ENCODE results near the gene ITGA11.
A peak's percentile ranks its signal among the peaks of the same experiment; 100 is the strongest.

The ITGA11 gene

GRCh38 chr15:68364028-68364659, 67.8 kb downstream of the ITGA11 start:
- H3K27me3 Mint-ChIP-seq: no peaks in the 10 kb centered on the region
- no peak overlapping the region for H3K27ac Mint-ChIP-seq
- H3K9me3 Mint-ChIP-seq (ENCODE audit: low read depth): no peaks in the 10 kb centered on the region
- no peaks in the 10 kb centered on the region for H3K36me3 Mint-ChIP-seq
- H3K4me1 Mint-ChIP-seq (ENCODE audit: low read depth): peaks cover 4% of the 10 kb centered on the region
- no peak overlapping the region for H3K4me3 Mint-ChIP-seq

GRCh38 chr15:68363353-68363752, 68.6 kb downstream of the ITGA11 start:
- Mint-ChIP-seq H3K36me3 (no peaks in the 10 kb centered on the region), H3K27me3 (no peaks in the 10 kb centered on the region), H3K4me1 (ENCODE audit: low read depth) (peaks cover 4% of the 10 kb centered on the region), H3K9me3 (ENCODE audit: low read depth) (no peaks in the 10 kb centered on the region), H3K27ac (no peak overlapping the region), H3K4me3 (no peak overlapping the region)

GRCh38 chr15:68362537-68363126, 69.3 kb downstream of the ITGA11 start:
- peaks cover 4% of the 10 kb centered on the region for H3K4me1 Mint-ChIP-seq (ENCODE audit: low read depth)
- H3K27ac Mint-ChIP-seq: no peak overlapping the region
- no peaks in the 10 kb centered on the region for H3K36me3 Mint-ChIP-seq
- no peaks in the 10 kb centered on the region for H3K9me3 Mint-ChIP-seq (ENCODE audit: low read depth)
- H3K27me3 Mint-ChIP-seq: no peaks in the 10 kb centered on the region
- H3K4me3 Mint-ChIP-seq: no peak overlapping the region

GRCh38 chr15:68360721-68361120, 71.2 kb downstream of the ITGA11 start:
- Mint-ChIP-seq H3K27me3 (no peaks in the 10 kb centered on the region), H3K27ac (no peak overlapping the region), H3K4me3 (no peak overlapping the region), H3K36me3 (no peaks in the 10 kb centered on the region), H3K9me3 (ENCODE audit: low read depth) (no peaks in the 10 kb centered on the region), H3K4me1 (ENCODE audit: low read depth) (peaks cover 4% of the 10 kb centered on the region)

- no peak overlapping the region for H3K27ac Mint-ChIP-seq
- H3K4me3 Mint-ChIP-seq: no peak overlapping the region
- H3K36me3 Mint-ChIP-seq: no peaks in the 10 kb centered on the region
- H3K9me3 Mint-ChIP-seq (ENCODE audit: low read depth): no peaks in the 10 kb centered on the region
- H3K4me1 Mint-ChIP-seq (ENCODE audit: low read depth): peaks cover 22% of the 10 kb centered on the region
- H3K27me3 Mint-ChIP-seq: no peaks in the 10 kb centered on the region
Measured at GRCh38 chr15:68356778-68357177, 75.2 kb downstream of the ITGA11 start.

GRCh38 chr15:68354923-68355322, 77.0 kb downstream of the ITGA11 start:
- H3K4me1 Mint-ChIP-seq (ENCODE audit: low read depth): peaks cover 25% of the 10 kb centered on the region
- H3K4me3 Mint-ChIP-seq: no peak overlapping the region
- no peaks in the 10 kb centered on the region for H3K9me3 Mint-ChIP-seq (ENCODE audit: low read depth)
- H3K36me3 Mint-ChIP-seq: no peaks in the 10 kb centered on the region
- peak overlapping the region; percentile 24 for H3K27ac Mint-ChIP-seq
- H3K27me3 Mint-ChIP-seq: no peaks in the 10 kb centered on the region

- H3K4me1 Mint-ChIP-seq (ENCODE audit: low read depth): peaks cover 25% of the 10 kb centered on the region
- H3K27ac Mint-ChIP-seq: peak overlapping the region; percentile 74
- H3K36me3 Mint-ChIP-seq: no peaks in the 10 kb centered on the region
- no peaks in the 10 kb centered on the region for H3K27me3 Mint-ChIP-seq
- no peak overlapping the region for H3K4me3 Mint-ChIP-seq
- H3K9me3 Mint-ChIP-seq (ENCODE audit: low read depth): no peaks in the 10 kb centered on the region
Measured at GRCh38 chr15:68354268-68354667, 77.7 kb downstream of the ITGA11 start.

- Mint-ChIP-seq H3K27me3 (no peaks in the 10 kb centered on the region), H3K4me3 (no peak overlapping the region), H3K36me3 (no peaks in the 10 kb centered on the region), H3K9me3 (ENCODE audit: low read depth) (no peaks in the 10 kb centered on the region), H3K27ac (peak overlapping the region; percentile 95), H3K4me1 (ENCODE audit: low read depth) (peaks cover 25% of the 10 kb centered on the region)
Measured at GRCh38 chr15:68353421-68354135, 78.4 kb downstream of the ITGA11 start.

GRCh38 chr15:68352401-68353062, 79.4 kb downstream of the ITGA11 start:
- Mint-ChIP-seq H3K9me3 (ENCODE audit: low read depth) (no peaks in the 10 kb centered on the region), H3K36me3 (no peaks in the 10 kb centered on the region), H3K27ac (peak overlapping the region; percentile 95), H3K4me1 (ENCODE audit: low read depth) (peaks cover 25% of the 10 kb centered on the region), H3K27me3 (no peaks in the 10 kb centered on the region), H3K4me3 (peak overlapping the region; percentile 15)

GRCh38 chr15:68349151-68349550, 82.8 kb downstream of the ITGA11 start:
- peaks cover 21% of the 10 kb centered on the region for H3K4me1 Mint-ChIP-seq (ENCODE audit: low read depth)
- no peaks in the 10 kb centered on the region for H3K36me3 Mint-ChIP-seq
- no peak overlapping the region for H3K4me3 Mint-ChIP-seq
- no peaks in the 10 kb centered on the region for H3K27me3 Mint-ChIP-seq
- H3K9me3 Mint-ChIP-seq (ENCODE audit: low read depth): no peaks in the 10 kb centered on the region
- no peak overlapping the region for H3K27ac Mint-ChIP-seq

GRCh38 chr15:68348606-68349005, 83.4 kb downstream of the ITGA11 start:
- no peak overlapping the region for H3K4me3 Mint-ChIP-seq
- no peaks in the 10 kb centered on the region for H3K27me3 Mint-ChIP-seq
- H3K9me3 Mint-ChIP-seq (ENCODE audit: low read depth): no peaks in the 10 kb centered on the region
- peaks cover 16% of the 10 kb centered on the region for H3K4me1 Mint-ChIP-seq (ENCODE audit: low read depth)
- peak overlapping the region; percentile 50 for H3K27ac Mint-ChIP-seq
- no peaks in the 10 kb centered on the region for H3K36me3 Mint-ChIP-seq

- Mint-ChIP-seq H3K27ac (no peak overlapping the region), H3K4me3 (no peak overlapping the region), H3K36me3 (no peaks in the 10 kb centered on the region), H3K4me1 (ENCODE audit: low read depth) (peaks cover 12% of the 10 kb centered on the region), H3K9me3 (ENCODE audit: low read depth) (no peaks in the 10 kb centered on the region), H3K27me3 (no peaks in the 10 kb centered on the region)
Measured at GRCh38 chr15:68348081-68348480, 83.9 kb downstream of the ITGA11 start.

GRCh38 chr15:68347392-68347791, 84.6 kb downstream of the ITGA11 start:
- no peaks in the 10 kb centered on the region for H3K9me3 Mint-ChIP-seq (ENCODE audit: low read depth)
- H3K4me1 Mint-ChIP-seq (ENCODE audit: low read depth): peaks cover 5% of the 10 kb centered on the region
- no peak overlapping the region for H3K27ac Mint-ChIP-seq
- no peak overlapping the region for H3K4me3 Mint-ChIP-seq
- no peaks in the 10 kb centered on the region for H3K36me3 Mint-ChIP-seq
- no peaks in the 10 kb centered on the region for H3K27me3 Mint-ChIP-seq

- H3K27ac Mint-ChIP-seq: no peak overlapping the region
- H3K9me3 Mint-ChIP-seq (ENCODE audit: low read depth): no peaks in the 10 kb centered on the region
- no peaks in the 10 kb centered on the region for H3K27me3 Mint-ChIP-seq
- peaks cover 3% of the 10 kb centered on the region for H3K4me1 Mint-ChIP-seq (ENCODE audit: low read depth)
- no peak overlapping the region for H3K4me3 Mint-ChIP-seq
- H3K36me3 Mint-ChIP-seq: no peaks in the 10 kb centered on the region
Measured at GRCh38 chr15:68346979-68347378, 85.0 kb downstream of the ITGA11 start.

- H3K4me1 Mint-ChIP-seq (ENCODE audit: low read depth): no peaks in the 10 kb centered on the region
- no peak overlapping the region for H3K27ac Mint-ChIP-seq
- H3K9me3 Mint-ChIP-seq (ENCODE audit: low read depth): no peaks in the 10 kb centered on the region
- no peaks in the 10 kb centered on the region for H3K36me3 Mint-ChIP-seq
- no peaks in the 10 kb centered on the region for H3K27me3 Mint-ChIP-seq
- no peak overlapping the region for H3K4me3 Mint-ChIP-seq
Measured at GRCh38 chr15:68345481-68345880, 86.5 kb downstream of the ITGA11 start.

All from activated naive CD8-positive, alpha-beta T cell (primary cell).